Colonic mucosa (tissue), 4 donors: Measurements from ENCODE around the gene FASTK. TPM values are rescaled to one million over a fixed set of nuclear protein-coding genes. Genes with fewer than 3 reads are reported as not detected.

Experiments
- DNase-seq: peaks from one replicate; pipeline ENCODE4 v3.0.0-alpha.2; 2020
- H3K27ac ChIP-seq: fragments of 200-600 bp; one replicate; pipeline ENCODE4 v1.8.0; 2021
- H3K27me3 ChIP-seq: fragments of 200-600 bp; one replicate; pipeline ENCODE4 v1.8.0; 2021
- H3K36me3 ChIP-seq: fragments of 200-600 bp; one replicate; pipeline ENCODE4 v1.8.0; 2021
- H3K4me1 ChIP-seq: fragments of 200-600 bp; one replicate; pipeline ENCODE4 v1.8.0; 2021; ENCODE audit warnings: mild to moderate bottlenecking
- H3K4me3 ChIP-seq: fragments of 200-600 bp; one replicate; pipeline ENCODE4 v1.8.0; 2021
- H3K9ac ChIP-seq, 2 donors: one replicate each; pipeline ENCODE4 v1.7.0; 2013; ENCODE audit warnings: control low read depth in 2 of 2, low read depth in 2 of 2, low read length in 2 of 2
- H3K9me3 ChIP-seq: fragments of 200-600 bp; one replicate; pipeline ENCODE4 v1.8.0; 2021
- CTCF ChIP-seq: fragments of 200-600 bp; IDR thresholded peaks from one replicate; pipeline ENCODE4 v1.8.0; 2022; ENCODE audit warnings: antibody characterized with exemption, mild to moderate bottlenecking
- intact Hi-C: fragments of 100-400 bp; cut with DNase I; formaldehyde crosslinking; loops from one replicate; pipeline ENCODE4 v1.14.1; 2022
- total RNA-seq, 2 donors: library from RNA; stranded (reverse); fragmentation: NEBNext Ultra II Directional in 1 of 2; extraction: Animal tissue kit (Norgen Biotek cat#: 25700) in 1 of 2; gene quantifications; one replicate each; pipeline ENCODE4 v1.2.1, GENCODE V29; 2021
- donor health status: healthy.
- donor health status: DM: no; HTN: no; CAD: no.
- donor health status: DM: no; HTN: no; CAD: no.

FASTK gene
- total RNA-seq, 2 donors from 2014 or later = 67.0 to 149 TPM

- H3K27me3 ChIP-seq = no peaks in the 10 kb centered on the region
- no peaks in the 10 kb centered on the region for H3K36me3 ChIP-seq
- intact Hi-C loops = loop anchor here (5.0 to 10.0 kb wide), 2 partner anchors 124 to 181 kb away; partner anchors contain the start of gene SMARCD3
- no peak overlapping the region for H3K27ac ChIP-seq
- TF ChIP-seq CTCF = no peak
- no peak overlapping the region for H3K9ac ChIP-seq
- H3K9me3 ChIP-seq = no peaks in the 10 kb centered on the region
- no peaks in the 10 kb centered on the region for H3K4me1 ChIP-seq
- H3K4me3 ChIP-seq = no peak overlapping the region
- DNase-seq = no peak
Observed at GRCh38 chr7:151120896-151121295, 40.3 kb upstream of the FASTK start.

GRCh38 chr7:151119902-151120301 is 39.3 kb upstream of the FASTK start:
- Histone ChIP-seq H3K36me3 (no peaks in the 10 kb centered on the region), H3K9ac (no peak overlapping the region), H3K9me3 (no peaks in the 10 kb centered on the region), H3K27me3 (no peaks in the 10 kb centered on the region), H3K4me3 (no peak overlapping the region), H3K27ac (no peak overlapping the region), H3K4me1 (peaks cover 3% of the 10 kb centered on the region)
- no peak for DNase-seq
- intact Hi-C loops = loop anchor here (5.0 to 10.0 kb wide), 2 partner anchors 125 to 182 kb away; partner anchors contain the start of gene SMARCD3
- TF ChIP-seq CTCF = no peak

GRCh38 chr7:151119055-151119415 is 38.4 kb upstream of the FASTK start:
- H3K27ac ChIP-seq = no peak overlapping the region
- H3K27me3 ChIP-seq = no peaks in the 10 kb centered on the region
- no peak for DNase-seq
- no peaks in the 10 kb centered on the region for H3K9me3 ChIP-seq
- TF ChIP-seq CTCF = no peak
- no peak overlapping the region for H3K4me3 ChIP-seq
- intact Hi-C loops = no loop called here
- H3K9ac ChIP-seq = no peak overlapping the region
- H3K36me3 ChIP-seq = no peaks in the 10 kb centered on the region
- peaks cover 6% of the 10 kb centered on the region for H3K4me1 ChIP-seq

GRCh38 chr7:151118108-151119054 is 37.8 kb upstream of the FASTK start:
- Histone ChIP-seq H3K4me3 (no peak overlapping the region), H3K27ac (no peak overlapping the region), H3K36me3 (no peaks in the 10 kb centered on the region), H3K4me1 (peaks cover 13% of the 10 kb centered on the region), H3K9ac (no peak overlapping the region), H3K27me3 (no peaks in the 10 kb centered on the region), H3K9me3 (no peaks in the 10 kb centered on the region)
- no peak for DNase-seq
- intact Hi-C loops = no loop called here
- no peak for TF ChIP-seq CTCF

DNA sequence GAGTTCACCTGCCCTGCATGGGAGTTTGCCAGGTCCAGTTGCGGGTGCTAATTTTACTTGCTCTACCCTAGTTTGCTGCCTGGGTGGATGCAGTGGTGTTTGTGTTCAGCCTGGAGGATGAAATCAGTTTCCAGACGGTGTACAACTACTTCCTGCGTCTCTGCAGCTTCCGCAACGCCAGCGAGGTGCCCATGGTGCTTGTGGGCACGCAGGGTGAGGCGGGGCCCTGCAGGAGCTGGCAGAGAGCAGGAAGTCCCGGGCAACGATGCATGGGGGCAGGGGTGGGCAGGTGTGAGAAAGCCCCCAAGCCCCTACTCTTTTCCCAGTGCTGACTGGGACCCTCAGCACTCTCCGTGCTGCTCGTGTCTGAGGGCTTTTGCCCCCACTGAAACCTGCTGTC is 37.0 kb upstream of the FASTK start:
- TF ChIP-seq CTCF = no peak
- Histone ChIP-seq H3K27me3 (no peaks in the 10 kb centered on the region), H3K9ac (no peak overlapping the region), H3K4me1 (peaks cover 15% of the 10 kb centered on the region), H3K4me3 (no peak overlapping the region), H3K27ac (no peak overlapping the region), H3K36me3 (no peaks in the 10 kb centered on the region), H3K9me3 (no peaks in the 10 kb centered on the region)
- no peak for DNase-seq
- intact Hi-C loops = no loop called here
